ENCODE data around the gene ZNRF3. TPM values are rescaled to one million over a fixed set of nuclear protein-coding genes. Genes with fewer than 3 reads are reported as not detected.
A peak's percentile ranks its signal among the peaks of the same experiment; 100 is the strongest.

ZNRF3 gene
- total and polyA plus RNA-seq, 2 experiments from 2014 or later, result 11.1 to 32.2 TPM

DNA sequence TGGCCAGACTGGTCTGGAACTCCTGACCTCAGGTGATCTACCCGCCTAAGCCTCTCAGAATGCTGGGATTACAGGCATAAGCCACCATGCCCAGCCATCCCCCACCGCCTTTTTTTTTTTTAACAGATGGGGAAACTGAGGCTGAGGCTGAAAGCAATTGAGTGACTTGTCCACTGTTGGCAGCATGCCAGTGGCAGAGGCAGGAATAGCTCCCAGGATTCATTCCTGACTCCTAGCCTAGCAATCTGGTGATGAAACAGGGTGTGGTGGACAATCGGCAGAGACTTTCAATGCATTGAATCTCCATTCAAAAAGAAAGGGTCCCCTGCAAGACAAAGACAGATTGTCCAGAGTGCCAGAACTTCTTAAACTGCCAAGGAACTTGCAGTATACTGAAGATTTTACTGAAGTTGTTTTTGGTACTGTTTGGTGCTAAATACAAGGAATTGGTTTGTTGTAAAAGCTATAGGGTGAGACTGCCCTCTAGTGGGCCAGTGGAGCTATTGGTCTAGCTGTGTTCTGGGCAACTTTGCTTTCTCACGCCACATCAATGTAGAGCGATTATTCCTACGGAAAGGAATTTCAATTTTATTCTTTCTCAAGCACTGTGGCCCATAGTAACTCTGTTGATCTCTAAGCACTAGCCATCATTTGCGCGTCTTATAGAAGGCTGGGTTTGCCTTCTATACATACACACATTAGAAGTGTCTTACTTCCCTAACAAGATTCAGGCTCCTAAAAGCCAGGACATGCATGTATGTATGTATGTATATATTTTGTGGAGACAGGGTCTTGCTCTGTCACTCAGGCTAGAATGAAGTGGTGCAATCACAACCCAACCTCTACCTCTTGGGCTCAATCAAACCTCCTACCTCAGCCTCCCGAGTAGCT, 157.3 kb downstream of the ZNRF3 start:
- Histone ChIP-seq H3K4me1 (ENCODE audit: insufficient read depth) (no peaks in the 10 kb centered on the region), H3K4me3 (no peak overlapping the region), H3F3A (replicated peaks; ENCODE audit: low read depth) (no peaks in the 10 kb centered on the region), H3K36me3 (ENCODE audit: insufficient read depth) (peaks cover 10% of the 10 kb centered on the region; the same call in 1 of the 2 replicates), H2AFZ (no peak overlapping the region), H3K27ac (ENCODE audit: low read depth) (0 out of 2 replicates have a peak overlapping the region, but pooled peaks have one; percentile 15), H3K27me3 (ENCODE audit: insufficient read depth) (no peaks in the 10 kb centered on the region), H3K79me2 (replicated peaks; ENCODE audit: insufficient read depth) (peaks cover 39% of the 10 kb centered on the region), H3K9me2 (ENCODE audit: insufficient read depth) (no peaks in the 10 kb centered on the region), H3K4me2 (no peak overlapping the region), H4K20me1 (replicated peaks; ENCODE audit: insufficient read depth) (no peaks in the 10 kb centered on the region; the same call in 1 of the 2 replicates)
- H3K4me1 Mint-ChIP-seq, result peaks cover 3% of the 10 kb centered on the region; the same call in 1 of the 3 replicates
- no peaks in the 10 kb centered on the region for H3K9me3 Mint-ChIP-seq
- no peak overlapping the region for H3K27ac Mint-ChIP-seq
- H3K27me3 Mint-ChIP-seq (ENCODE audit: insufficient read depth, low read depth, poor library complexity), result peaks cover 5% of the 10 kb centered on the region
- peaks cover 21% of the 10 kb centered on the region; the same call in 2 of the 3 replicates for H3K36me3 Mint-ChIP-seq (ENCODE audit: low read depth)
- DNase-seq (ENCODE audit: low spot score) (peak; percentile 88), ATAC-seq (peak; percentile 91)
- TF ChIP-seq NANOG (IDR thresholded peaks at IDR 0.05; ENCODE audit: borderline replicate concordance) (no peak), ZNF331 (CRISPR knock-in tag; IDR thresholded peaks at IDR 0.05; ENCODE audit: low read depth) (no peak)
- TF ChIP-seq, protein P1, sequence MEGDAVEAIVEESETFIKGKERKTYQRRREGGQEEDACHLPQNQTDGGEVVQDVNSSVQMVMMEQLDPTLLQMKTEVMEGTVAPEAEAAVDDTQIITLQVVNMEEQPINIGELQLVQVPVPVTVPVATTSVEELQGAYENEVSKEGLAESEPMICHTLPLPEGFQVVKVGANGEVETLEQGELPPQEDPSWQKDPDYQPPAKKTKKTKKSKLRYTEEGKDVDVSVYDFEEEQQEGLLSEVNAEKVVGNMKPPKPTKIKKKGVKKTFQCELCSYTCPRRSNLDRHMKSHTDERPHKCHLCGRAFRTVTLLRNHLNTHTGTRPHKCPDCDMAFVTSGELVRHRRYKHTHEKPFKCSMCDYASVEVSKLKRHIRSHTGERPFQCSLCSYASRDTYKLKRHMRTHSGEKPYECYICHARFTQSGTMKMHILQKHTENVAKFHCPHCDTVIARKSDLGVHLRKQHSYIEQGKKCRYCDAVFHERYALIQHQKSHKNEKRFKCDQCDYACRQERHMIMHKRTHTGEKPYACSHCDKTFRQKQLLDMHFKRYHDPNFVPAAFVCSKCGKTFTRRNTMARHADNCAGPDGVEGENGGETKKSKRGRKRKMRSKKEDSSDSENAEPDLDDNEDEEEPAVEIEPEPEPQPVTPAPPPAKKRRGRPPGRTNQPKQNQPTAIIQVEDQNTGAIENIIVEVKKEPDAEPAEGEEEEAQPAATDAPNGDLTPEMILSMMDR (conservative IDR thresholded peaks at IDR 0.05; ENCODE audit: low read depth in 2 of 2), result peak; percentile 94 to 99
- TF ChIP-seq, protein P2, sequence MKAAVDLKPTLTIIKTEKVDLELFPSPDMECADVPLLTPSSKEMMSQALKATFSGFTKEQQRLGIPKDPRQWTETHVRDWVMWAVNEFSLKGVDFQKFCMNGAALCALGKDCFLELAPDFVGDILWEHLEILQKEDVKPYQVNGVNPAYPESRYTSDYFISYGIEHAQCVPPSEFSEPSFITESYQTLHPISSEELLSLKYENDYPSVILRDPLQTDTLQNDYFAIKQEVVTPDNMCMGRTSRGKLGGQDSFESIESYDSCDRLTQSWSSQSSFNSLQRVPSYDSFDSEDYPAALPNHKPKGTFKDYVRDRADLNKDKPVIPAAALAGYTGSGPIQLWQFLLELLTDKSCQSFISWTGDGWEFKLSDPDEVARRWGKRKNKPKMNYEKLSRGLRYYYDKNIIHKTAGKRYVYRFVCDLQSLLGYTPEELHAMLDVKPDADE (IDR thresholded peaks at IDR 0.05), result no peak
- H3K4me3 Mint-ChIP-seq, result no peak overlapping the region

DNA sequence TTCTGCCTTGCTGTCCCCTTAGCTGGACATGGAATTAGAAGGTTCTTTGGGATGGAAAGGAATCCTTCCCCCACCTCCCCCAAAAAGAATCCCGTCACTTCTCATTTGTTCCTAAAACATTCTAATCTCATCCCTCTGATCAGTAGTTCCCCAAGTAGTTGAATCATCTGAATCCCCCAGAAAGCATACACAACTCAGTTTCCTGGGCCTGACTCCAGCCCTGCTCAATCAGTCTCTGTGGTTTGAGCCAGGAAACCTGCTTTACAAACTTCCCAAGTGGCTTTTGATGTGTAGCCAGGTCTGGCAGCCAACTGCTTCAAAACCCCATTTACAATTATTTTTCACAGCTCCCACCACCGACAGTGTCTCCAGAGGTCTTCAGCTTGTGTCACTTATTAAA, 158.0 kb downstream of the ZNRF3 start:
- Histone ChIP-seq H4K20me1 (replicated peaks; ENCODE audit: insufficient read depth) (no peaks in the 10 kb centered on the region; the same call in 1 of the 2 replicates), H3F3A (replicated peaks; ENCODE audit: low read depth) (no peaks in the 10 kb centered on the region), H3K4me2 (no peak overlapping the region), H3K27ac (ENCODE audit: low read depth) (no peak overlapping the region), H3K4me3 (no peak overlapping the region), H3K79me2 (replicated peaks; ENCODE audit: insufficient read depth) (peaks cover 34% of the 10 kb centered on the region), H3K9me2 (ENCODE audit: insufficient read depth) (no peaks in the 10 kb centered on the region), H3K36me3 (ENCODE audit: insufficient read depth) (peaks cover 13% of the 10 kb centered on the region; the same call in 1 of the 2 replicates), H3K4me1 (ENCODE audit: insufficient read depth) (no peaks in the 10 kb centered on the region), H2AFZ (no peak overlapping the region), H3K27me3 (ENCODE audit: insufficient read depth) (no peaks in the 10 kb centered on the region)
- no peak for ATAC-seq
- no peak overlapping the region for H3K27ac Mint-ChIP-seq
- H3K27me3 Mint-ChIP-seq (ENCODE audit: insufficient read depth, low read depth, poor library complexity), result peaks cover 5% of the 10 kb centered on the region
- H3K4me1 Mint-ChIP-seq, result peaks cover 3% of the 10 kb centered on the region; the same call in 1 of the 3 replicates
- H3K9me3 Mint-ChIP-seq, result no peaks in the 10 kb centered on the region
- peaks cover 26% of the 10 kb centered on the region; the same call in 2 of the 3 replicates for H3K36me3 Mint-ChIP-seq (ENCODE audit: low read depth)
- DNase-seq (ENCODE audit: low spot score), result no peak
- no peak overlapping the region for H3K4me3 Mint-ChIP-seq
- TF ChIP-seq STAT1 (IDR thresholded peaks at IDR 0.05; ENCODE audit: unreplicated experiment) (no peak), EZH2phosphoT487 (IDR thresholded peaks at IDR 0.05; ENCODE audit: unreplicated experiment) (no peak), ZNF114 (CRISPR knock-in tag; IDR thresholded peaks at IDR 0.05) (no peak), JUNB (IDR thresholded peaks at IDR 0.05; ENCODE audit: unreplicated experiment) (no peak), NANOG (IDR thresholded peaks at IDR 0.05; ENCODE audit: borderline replicate concordance) (no peak), EZH2 (IDR thresholded peaks at IDR 0.05; ENCODE audit: low read depth, unreplicated experiment) (no peak), ZNF331 (CRISPR knock-in tag; IDR thresholded peaks at IDR 0.05; ENCODE audit: low read depth) (no peak), POLR2AphosphoS5 (IDR thresholded peaks at IDR 0.05; ENCODE audit: low read depth) (no peak)
- TF ChIP-seq, protein P2 (IDR thresholded peaks at IDR 0.05), result no peak
- TF ChIP-seq, protein P3, sequence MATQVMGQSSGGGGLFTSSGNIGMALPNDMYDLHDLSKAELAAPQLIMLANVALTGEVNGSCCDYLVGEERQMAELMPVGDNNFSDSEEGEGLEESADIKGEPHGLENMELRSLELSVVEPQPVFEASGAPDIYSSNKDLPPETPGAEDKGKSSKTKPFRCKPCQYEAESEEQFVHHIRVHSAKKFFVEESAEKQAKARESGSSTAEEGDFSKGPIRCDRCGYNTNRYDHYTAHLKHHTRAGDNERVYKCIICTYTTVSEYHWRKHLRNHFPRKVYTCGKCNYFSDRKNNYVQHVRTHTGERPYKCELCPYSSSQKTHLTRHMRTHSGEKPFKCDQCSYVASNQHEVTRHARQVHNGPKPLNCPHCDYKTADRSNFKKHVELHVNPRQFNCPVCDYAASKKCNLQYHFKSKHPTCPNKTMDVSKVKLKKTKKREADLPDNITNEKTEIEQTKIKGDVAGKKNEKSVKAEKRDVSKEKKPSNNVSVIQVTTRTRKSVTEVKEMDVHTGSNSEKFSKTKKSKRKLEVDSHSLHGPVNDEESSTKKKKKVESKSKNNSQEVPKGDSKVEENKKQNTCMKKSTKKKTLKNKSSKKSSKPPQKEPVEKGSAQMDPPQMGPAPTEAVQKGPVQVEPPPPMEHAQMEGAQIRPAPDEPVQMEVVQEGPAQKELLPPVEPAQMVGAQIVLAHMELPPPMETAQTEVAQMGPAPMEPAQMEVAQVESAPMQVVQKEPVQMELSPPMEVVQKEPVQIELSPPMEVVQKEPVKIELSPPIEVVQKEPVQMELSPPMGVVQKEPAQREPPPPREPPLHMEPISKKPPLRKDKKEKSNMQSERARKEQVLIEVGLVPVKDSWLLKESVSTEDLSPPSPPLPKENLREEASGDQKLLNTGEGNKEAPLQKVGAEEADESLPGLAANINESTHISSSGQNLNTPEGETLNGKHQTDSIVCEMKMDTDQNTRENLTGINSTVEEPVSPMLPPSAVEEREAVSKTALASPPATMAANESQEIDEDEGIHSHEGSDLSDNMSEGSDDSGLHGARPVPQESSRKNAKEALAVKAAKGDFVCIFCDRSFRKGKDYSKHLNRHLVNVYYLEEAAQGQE (IDR thresholded peaks at IDR 0.05; ENCODE audit: unreplicated experiment), result no peak
